Testis (tissue), 3 donors: ENCODE data around the gene ZFP62. TPM values are rescaled to one million over a fixed set of nuclear protein-coding genes. Genes with fewer than 3 reads are reported as not detected.
A peak's percentile ranks its signal among the peaks of the same experiment; 100 is the strongest.

ENCODE experiments used
- DNase-seq: peaks from one replicate; pipeline ENCODE4 v3.0.0-alpha.2; 2019
- H3K27ac ChIP-seq, 2 donors: fragments of 200-600 bp; sonication (generic); one replicate each; pipeline ENCODE4 v1.5.1; 2019
- H3K27me3 ChIP-seq: fragments of 200-600 bp; sonication (generic); one replicate; pipeline ENCODE4 v1.5.1; 2019
- H3K36me3 ChIP-seq: fragments of 200-600 bp; sonication (generic); one replicate; pipeline ENCODE4 v1.5.1; 2017; ENCODE audit warnings: low read depth; ENCODE audit errors: missing control alignments
- H3K4me1 ChIP-seq: fragments of 200-600 bp; sonication (generic); one replicate; pipeline ENCODE4 v1.5.1; 2019
- H3K4me3 ChIP-seq, 2 donors: fragments of 200-600 bp; sonication (generic); one replicate each; pipeline ENCODE4 v1.5.1; 2017 to 2019
- H3K9me3 ChIP-seq: fragments of 200-600 bp; sonication (generic); one replicate; pipeline ENCODE4 v1.5.1; 2017
- CTCF ChIP-seq, 3 experiments: fragments of 450-650 bp in 2 of 3; fragments of 200-600 bp in 1 of 3; sonication (generic) in 1 of 3; IDR thresholded peaks; one replicate each; pipeline ENCODE4 v1.5.1; 2016 to 2019; ENCODE audit warnings: antibody characterized with exemption in 3 of 3, mild to moderate bottlenecking in 2 of 3, moderate library complexity in 1 of 3
- POLR2A ChIP-seq: fragments of 450-650 bp; IDR thresholded peaks from one replicate; pipeline ENCODE4 v1.6.1; 2017; ENCODE audit warnings: antibody characterized with exemption, mild to moderate bottlenecking, moderate library complexity
- WGBS, 2 donors: methylation state at CpG; one replicate each; pipeline ENCODE4 v1.1.5; 2018; 5-methylcytosine and 5-hydroxymethylcytosine counted together
- intact Hi-C: fragments of 100-400 bp; cut with DNase I; formaldehyde crosslinking; loops from one replicate; pipeline ENCODE4 v1.15.1; 2023; ENCODE audit warnings: low total_unique reads
- polyA plus RNA-seq: library from polyadenylated mRNA; stranded (reverse); fragments of 350-450 nt; fragmentation: Illumina TruSeq; extraction: RNeasy Lipid Tissue Mini Kit (QIAGEN cat#74804); gene quantifications from one replicate; pipeline ENCODE4 v1.2.3, GENCODE V29; 2014; ENCODE audit warnings: low read depth, low replicate concordance; ENCODE audit not compliant: insufficient read depth
- small RNA-seq, 2 donors: library from RNA; depleted of rRNA; stranded (forward); fragments of <200 nt; gene quantifications; one replicate each; pipeline ENCODE3, GENCODE V24; 2016
- total RNA-seq, 2 donors: library from RNA; depleted of rRNA; stranded (reverse); fragments of >200 nt; gene quantifications; one replicate each; pipeline ENCODE4 v1.2.3, GENCODE V29; 2016

The ZFP62 gene
- total and polyA plus RNA-seq, 3 donors from 2014 or later, result 27.1 to 32.3 (median 29.2) TPM

- intact Hi-C loops, result no loop called here
- no peaks in the 10 kb centered on the region for H3K9me3 ChIP-seq
- H3K27ac ChIP-seq, result peak overlapping the region; percentile 98 to 100
- H3K36me3 ChIP-seq, result no peaks in the 10 kb centered on the region
- WGBS, 2 donors, result 6 to 9% methylated on average over 15 of the region's 15 CpGs
- DNase-seq, result no peak
- TF ChIP-seq CTCF (IDR thresholded peaks at IDR 0.05), result no peak
- TF ChIP-seq POLR2A, result no peak
- peak overlapping the region; percentile 87 to 93 for H3K4me3 ChIP-seq
- H3K4me1 ChIP-seq, result peaks cover 69% of the 10 kb centered on the region
- H3K27me3 ChIP-seq, result no peaks in the 10 kb centered on the region
Observed at GRCh38 chr5:180801596-180802324, 59.3 kb downstream of the ZFP62 start.

GRCh38 chr5:180799902-180800801 is 60.9 kb downstream of the ZFP62 start:
- 82 to 84% methylated on average over 6 of the region's 6 CpGs for WGBS, 2 donors
- no peaks in the 10 kb centered on the region for H3K27me3 ChIP-seq
- H3K27ac ChIP-seq, result no peak overlapping the region
- no peaks in the 10 kb centered on the region for H3K36me3 ChIP-seq
- intact Hi-C loops, result no loop called here
- no peak overlapping the region for H3K4me3 ChIP-seq
- TF ChIP-seq CTCF (IDR thresholded peaks at IDR 0.05) (no peak), POLR2A (no peak)
- no peaks in the 10 kb centered on the region for H3K9me3 ChIP-seq
- peaks cover 53% of the 10 kb centered on the region for H3K4me1 ChIP-seq
- DNase-seq, result no peak

GRCh38 chr5:180799194-180799593 is 61.9 kb downstream of the ZFP62 start:
- 57 to 71% methylated on average over 4 of the region's 4 CpGs for WGBS, 2 donors
- Histone ChIP-seq H3K4me3 (no peak overlapping the region), H3K27ac (no peak overlapping the region)

GRCh38 chr5:180798193-180798592 is 62.9 kb downstream of the ZFP62 start:
- intact Hi-C loops, result no loop called here
- no peak for TF ChIP-seq POLR2A
- no peak for TF ChIP-seq CTCF (IDR thresholded peaks at IDR 0.05)
- no peak overlapping the region for H3K27ac ChIP-seq
- no peaks in the 10 kb centered on the region for H3K36me3 ChIP-seq
- H3K4me1 ChIP-seq, result peaks cover 33% of the 10 kb centered on the region
- WGBS, 2 donors, result 76 to 92% methylated on average over 11 of the region's 11 CpGs
- no peaks in the 10 kb centered on the region for H3K9me3 ChIP-seq
- DNase-seq, result no peak
- H3K27me3 ChIP-seq, result no peaks in the 10 kb centered on the region
- no peak overlapping the region for H3K4me3 ChIP-seq

More at GRCh38 chr5:180799194-180799593, 61.9 kb downstream of the ZFP62 start:
- TF ChIP-seq POLR2A (no peak), CTCF (IDR thresholded peaks at IDR 0.05) (no peak)
- no peak for DNase-seq
- Histone ChIP-seq H3K4me1 (peaks cover 43% of the 10 kb centered on the region), H3K27me3 (no peaks in the 10 kb centered on the region), H3K9me3 (no peaks in the 10 kb centered on the region), H3K36me3 (no peaks in the 10 kb centered on the region)
- intact Hi-C loops, result no loop called here

Small RNA genes lying within 50 kb of the gene (small RNA-seq; reads per million reads assigned to genes)
- 0 reads per million in 2 donors for gene RF00019

Other genes starting within 250 kb of the ZFP62 start
- 10 to 100 TPM; 23.5 to 24.2 TPM for gene FLT4, start 211.7 kb downstream of the ZFP62 start, total RNA-seq
- 11.9 TPM for gene FLT4, start 211.7 kb downstream of the ZFP62 start, polyA plus RNA-seq
- gene OR2Y1, start 121.2 kb downstream of the ZFP62 start, total RNA-seq, result not detected
- not detected for gene OR2Y1, start 121.2 kb downstream of the ZFP62 start, polyA plus RNA-seq
- gene MGAT1, start 58.5 kb downstream of the ZFP62 start, total RNA-seq, result 100 to 1,000 TPM in 1 of 2 donors, 10 to 100 TPM in 1; 95.8 to 136 TPM
- gene MGAT1, start 58.5 kb downstream of the ZFP62 start, polyA plus RNA-seq, result 106 TPM
- 10 to 100 TPM; 13.1 to 14.7 TPM for gene BTNL8, start 37.9 kb upstream of the ZFP62 start, total RNA-seq
- 10.3 TPM for gene BTNL8, start 37.9 kb upstream of the ZFP62 start, polyA plus RNA-seq
- gene BTNL3, start 127.6 kb upstream of the ZFP62 start, total RNA-seq, result 1 to 10 TPM in 1 of 2 donors, not detected in 1; 4.1 TPM
- not detected for gene BTNL3, start 127.6 kb upstream of the ZFP62 start, polyA plus RNA-seq
- 10 to 100 TPM; 19.0 to 28.4 TPM for gene BTNL9, start 179.0 kb upstream of the ZFP62 start, total RNA-seq
- 8.9 TPM for gene BTNL9, start 179.0 kb upstream of the ZFP62 start, polyA plus RNA-seq